GM19025 (cell line): ENCODE results near the gene CLEC9A.

Experiments used
- ATAC-seq: cut with Tn5 transposase; IDR thresholded peaks from one replicate; pipeline ENCODE4 v1.9.1; 2021; ENCODE audit warnings: mild to moderate bottlenecking, low read depth, moderate library complexity; ENCODE audit not compliant: unreplicated experiment

Gene CLEC9A

DNA sequence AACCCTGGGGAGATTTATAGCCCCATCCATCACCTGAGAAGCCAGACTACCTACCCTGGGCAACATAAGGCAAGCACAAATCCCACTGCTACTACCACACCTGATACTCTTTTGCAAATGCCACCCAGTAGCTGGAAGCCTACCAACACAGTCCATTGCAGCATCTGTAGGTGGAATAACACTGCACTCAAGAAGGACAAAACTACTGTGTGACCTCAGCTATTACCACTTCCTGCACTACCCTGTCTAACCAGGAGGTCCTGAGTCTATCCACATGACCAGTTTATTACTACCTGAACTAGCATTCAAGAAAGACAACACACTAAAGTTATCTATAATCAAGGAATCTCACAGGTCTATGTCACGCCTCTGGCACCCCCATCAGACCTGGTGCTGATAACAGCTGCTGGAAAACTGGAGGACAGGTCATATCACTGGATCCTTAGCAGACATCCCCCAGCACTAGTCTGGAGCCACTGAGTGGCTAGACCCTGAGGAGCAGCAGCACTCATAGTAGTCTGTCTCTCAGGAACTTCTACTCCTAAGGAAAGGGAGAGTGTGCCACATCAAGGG, 71.3 kb downstream of the CLEC9A start:
- no peak for ATAC-seq

DNA sequence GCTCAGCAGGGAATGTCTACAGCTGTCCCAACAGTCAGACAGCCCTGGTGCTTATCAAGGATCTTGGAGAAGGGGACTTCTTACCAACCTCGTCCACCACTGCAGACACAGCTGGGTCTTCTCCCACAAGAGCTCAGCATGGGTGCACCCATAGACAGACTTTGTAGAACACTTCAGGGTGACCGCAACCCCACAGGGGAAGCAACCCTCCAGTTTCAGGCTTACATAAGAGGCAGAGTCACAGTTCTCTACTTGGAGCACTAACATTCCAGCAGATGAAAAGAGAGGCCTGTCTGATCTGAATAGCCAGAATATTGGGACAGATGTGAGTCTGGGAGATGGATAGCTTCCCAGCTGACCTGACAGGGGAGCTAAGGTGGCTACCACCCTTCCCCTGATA, 71.8 kb downstream of the CLEC9A start:
- no peak for ATAC-seq

- ATAC-seq, result no peak
Measured at GRCh38 chr12:10110256-10110844, 79.9 kb downstream of the CLEC9A start.

DNA sequence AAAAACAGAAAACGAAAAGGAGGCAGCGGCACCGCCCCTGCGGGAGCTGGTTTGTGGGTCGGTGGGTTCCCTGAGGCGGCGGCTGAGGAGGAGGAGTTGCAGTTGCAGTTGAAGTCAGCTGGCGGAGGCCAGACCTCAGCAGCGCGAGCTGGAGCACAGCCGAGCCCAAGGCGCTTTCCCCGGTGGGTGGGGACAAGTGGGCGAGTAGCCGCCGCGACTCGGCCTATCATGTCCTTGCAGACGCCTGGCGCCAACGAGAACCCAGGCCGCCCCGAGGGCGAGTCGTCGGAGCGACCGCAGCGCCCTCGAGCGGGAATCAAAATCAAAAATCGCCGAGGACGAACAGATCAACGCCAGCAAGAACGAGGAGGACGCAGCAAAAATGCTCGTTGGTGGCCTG, 81.0 kb downstream of the CLEC9A start:
- no peak for ATAC-seq

DNA sequence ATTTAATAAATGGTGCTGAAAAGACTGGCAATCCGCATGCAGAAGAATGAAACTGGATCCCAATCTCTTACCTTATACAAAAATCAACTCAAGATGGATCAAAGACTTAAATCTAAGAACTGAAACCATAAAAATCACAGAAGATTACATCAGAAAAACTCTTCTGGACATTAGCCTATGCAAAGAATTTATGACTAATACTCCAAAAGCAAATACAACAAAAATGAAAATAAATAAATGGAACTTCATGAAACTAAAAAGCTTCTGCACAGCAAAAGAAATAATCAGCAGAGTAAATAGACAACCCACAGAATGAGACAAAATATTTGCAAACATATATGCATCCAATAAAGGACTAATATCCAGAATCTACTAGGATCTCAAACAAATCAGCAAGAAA, 82.6 kb downstream of the CLEC9A start:
- ATAC-seq, result no peak

- ATAC-seq, result no peak
Measured at GRCh38 chr12:10113920-10114319, 83.4 kb downstream of the CLEC9A start.

- no peak for ATAC-seq
Measured at GRCh38 chr12:10115311-10115710, 84.8 kb downstream of the CLEC9A start.
